ENCODE data around the gene CRLF1.

Gene CRLF1, protein sequence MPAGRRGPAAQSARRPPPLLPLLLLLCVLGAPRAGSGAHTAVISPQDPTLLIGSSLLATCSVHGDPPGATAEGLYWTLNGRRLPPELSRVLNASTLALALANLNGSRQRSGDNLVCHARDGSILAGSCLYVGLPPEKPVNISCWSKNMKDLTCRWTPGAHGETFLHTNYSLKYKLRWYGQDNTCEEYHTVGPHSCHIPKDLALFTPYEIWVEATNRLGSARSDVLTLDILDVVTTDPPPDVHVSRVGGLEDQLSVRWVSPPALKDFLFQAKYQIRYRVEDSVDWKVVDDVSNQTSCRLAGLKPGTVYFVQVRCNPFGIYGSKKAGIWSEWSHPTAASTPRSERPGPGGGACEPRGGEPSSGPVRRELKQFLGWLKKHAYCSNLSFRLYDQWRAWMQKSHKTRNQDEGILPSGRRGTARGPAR

DNA sequence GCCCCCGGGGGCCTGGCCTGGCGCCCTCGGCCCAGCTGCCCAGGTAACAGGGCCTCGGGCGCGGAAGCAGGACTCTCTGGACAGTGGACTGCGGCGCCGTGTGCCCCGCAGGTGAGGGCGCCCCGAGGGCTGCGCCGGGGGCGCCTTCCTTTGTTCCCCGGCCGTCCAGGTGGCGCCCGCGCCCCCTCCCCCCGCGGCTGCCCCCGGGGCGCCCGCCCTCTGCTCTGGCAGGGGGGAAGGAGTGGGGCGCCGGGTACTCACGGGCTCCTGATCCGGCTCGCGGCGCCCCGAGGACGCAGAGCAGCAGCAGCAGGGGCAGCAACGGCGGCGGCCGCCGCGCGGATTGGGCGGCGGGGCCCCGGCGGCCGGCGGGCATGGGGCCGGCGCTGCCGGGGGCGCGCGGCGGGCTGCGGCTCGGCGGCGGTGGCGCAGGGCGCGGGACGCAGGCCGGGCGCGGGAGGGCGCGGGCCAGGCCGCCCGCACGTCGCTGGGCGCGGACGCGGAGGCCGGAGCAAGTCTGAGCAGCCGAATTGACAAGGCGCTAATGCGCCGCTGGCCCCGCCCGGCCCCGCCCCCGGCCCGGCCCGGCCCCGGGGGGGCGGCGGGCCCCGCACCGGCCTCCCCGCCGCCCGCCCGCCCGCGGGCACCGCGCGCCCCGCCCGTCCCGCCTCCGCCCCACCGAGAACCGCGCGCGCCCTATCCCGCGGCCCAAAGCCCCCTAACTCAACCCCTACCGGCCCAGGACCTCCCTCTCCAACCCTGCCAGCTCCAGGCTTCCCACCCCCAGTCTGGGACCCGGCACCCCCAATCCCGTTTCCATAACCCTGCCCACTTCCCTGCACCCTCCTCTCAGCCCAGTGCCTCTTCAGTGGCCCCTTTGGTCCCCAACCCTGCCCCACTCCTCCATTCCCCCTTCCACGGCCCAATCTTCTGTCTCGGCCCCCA is at the start of gene CRLF1:
Gene CRLF1 (minus strand): TSS at position 519 of the 945 bp plus-strand sequence. CDS start 143 bp downstream, at position 376.
- no peak for TF ChIP-seq CTCF (IDR thresholded peaks at IDR 0.05)
- no peak for TF ChIP-seq ZFX (IDR thresholded peaks at IDR 0.05; ENCODE audit: borderline replicate concordance)
- H3K27ac ChIP-seq = no peak within 1 kb of the TSS

- no peak overlapping the region for H3K27ac ChIP-seq
- TF ChIP-seq CTCF (IDR thresholded peaks at IDR 0.05) (no peak), ZFX (IDR thresholded peaks at IDR 0.05; ENCODE audit: borderline replicate concordance) (no peak)
Measured at GRCh38 chr19:18655173-18655844, 48.7 kb upstream of the CRLF1 start.

- no peak overlapping the region for H3K27ac ChIP-seq
- TF ChIP-seq ZFX (IDR thresholded peaks at IDR 0.05; ENCODE audit: borderline replicate concordance) (no peak), CTCF (IDR thresholded peaks at IDR 0.05) (no peak)
Measured at GRCh38 chr19:18654469-18654868, 47.9 kb upstream of the CRLF1 start.

GRCh38 chr19:18653853-18654252 is 47.3 kb upstream of the CRLF1 start:
- no peak overlapping the region for H3K27ac ChIP-seq
- TF ChIP-seq ZFX (IDR thresholded peaks at IDR 0.05; ENCODE audit: borderline replicate concordance) (no peak), CTCF (IDR thresholded peaks at IDR 0.05) (no peak)

DNA sequence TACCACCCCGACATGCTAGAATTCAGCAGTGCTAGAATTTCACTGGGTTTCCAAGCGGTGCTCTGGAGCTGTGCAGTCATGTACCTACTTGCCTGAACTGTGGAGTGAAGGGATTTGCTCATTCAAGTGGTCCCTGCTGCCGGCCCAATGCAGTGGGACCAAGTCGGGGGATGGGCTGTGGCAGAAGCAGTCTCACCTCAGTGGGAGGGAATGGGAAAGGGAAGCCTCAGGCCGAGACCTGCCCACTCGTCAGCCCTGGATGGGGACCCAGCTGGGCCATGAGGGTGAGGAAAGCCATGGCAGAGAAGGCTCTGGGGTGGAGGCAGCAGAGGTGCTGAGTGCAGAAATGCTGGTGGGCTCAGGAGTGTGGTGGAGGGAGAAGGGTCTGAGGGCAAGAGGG is 45.1 kb upstream of the CRLF1 start:
- no peak overlapping the region for H3K27ac ChIP-seq
- TF ChIP-seq CTCF (IDR thresholded peaks at IDR 0.05) (no peak), ZFX (IDR thresholded peaks at IDR 0.05; ENCODE audit: borderline replicate concordance) (no peak)

- no peak overlapping the region for H3K27ac ChIP-seq
- TF ChIP-seq ZFX (IDR thresholded peaks at IDR 0.05; ENCODE audit: borderline replicate concordance) = no peak
- TF ChIP-seq CTCF (IDR thresholded peaks at IDR 0.05) = no peak
Measured at GRCh38 chr19:18651300-18651699, 44.7 kb upstream of the CRLF1 start.

Data from 22Rv1 (cell line).